DOHH2 (cell line): ENCODE measurements around the gene MBD4.

Experiments
- CTCF ChIP-seq: fragments of 200-600 bp; sonication (generic); IDR thresholded peaks from one replicate; pipeline ENCODE4 v1.5.1; 2014; ENCODE audit warnings: antibody characterized with exemption, mild to moderate bottlenecking, low read depth, low read length; ENCODE audit not compliant: poor library complexity, severe bottlenecking
- EZH2phosphoT487 ChIP-seq: fragments of 200-600 bp; sonication (generic); IDR thresholded peaks from 2 replicates; pipeline ENCODE4 v1.6.1; 2017; ENCODE audit warnings: borderline replicate concordance, mild to moderate bottlenecking, antibody characterized with exemption, low read length, moderate library complexity, mixed read lengths

- TF ChIP-seq CTCF, result no peak
- no peak for TF ChIP-seq EZH2phosphoT487
Measured at GRCh38 chr3:129463716-129464115, 24.0 kb upstream of the MBD4 start.
